ENCODE data around the gene TMEM187.

TMEM187 gene

GRCh38 chrX:154020536-154021115, 48.1 kb downstream of the TMEM187 start:
- H3K27ac Mint-ChIP-seq, result peak overlapping the region; percentile 97
- DNase-seq (no peak), ATAC-seq (peak; percentile 29)
- no peaks in the 10 kb centered on the region for H3K9me3 Mint-ChIP-seq
- H3K4me1 Mint-ChIP-seq, result peaks cover 33% of the 10 kb centered on the region
- H3K27me3 Mint-ChIP-seq, result no peaks in the 10 kb centered on the region
- H3K4me3 Mint-ChIP-seq, result peak overlapping the region; percentile 95

- peaks cover 28% of the 10 kb centered on the region for H3K4me1 Mint-ChIP-seq
- no peaks in the 10 kb centered on the region for H3K9me3 Mint-ChIP-seq
- H3K27me3 Mint-ChIP-seq, result no peaks in the 10 kb centered on the region
- H3K27ac Mint-ChIP-seq, result peak overlapping the region in 1 of 2 donors; percentile 97
- peak overlapping the region; percentile 95 for H3K4me3 Mint-ChIP-seq
- peak in 1 of 2 donors; percentile 20 for DNase-seq
- peak; percentile 27 for ATAC-seq
Measured at GRCh38 chrX:154021131-154021611, 48.6 kb downstream of the TMEM187 start.

- ATAC-seq (no peak), DNase-seq (no peak)
- H3K4me3 Mint-ChIP-seq, result no peak overlapping the region
- no peaks in the 10 kb centered on the region for H3K9me3 Mint-ChIP-seq
- peaks cover 21% of the 10 kb centered on the region for H3K4me1 Mint-ChIP-seq
- H3K27me3 Mint-ChIP-seq, result no peaks in the 10 kb centered on the region
- H3K27ac Mint-ChIP-seq, result no peak overlapping the region
Measured at GRCh38 chrX:154022108-154022507, 49.6 kb downstream of the TMEM187 start.

- DNase-seq (no peak), ATAC-seq (no peak)
- Mint-ChIP-seq H3K4me1 (peaks cover 13% of the 10 kb centered on the region), H3K4me3 (no peak overlapping the region), H3K27ac (peak overlapping the region in 1 of 2 donors; percentile 83), H3K9me3 (no peaks in the 10 kb centered on the region), H3K27me3 (no peaks in the 10 kb centered on the region)
Measured at GRCh38 chrX:154023276-154024000, 50.9 kb downstream of the TMEM187 start.

- no peak for DNase-seq
- Mint-ChIP-seq H3K27me3 (no peaks in the 10 kb centered on the region), H3K27ac (no peak overlapping the region), H3K9me3 (no peaks in the 10 kb centered on the region), H3K4me1 (peaks cover 13% of the 10 kb centered on the region), H3K4me3 (no peak overlapping the region)
- no peak for ATAC-seq
Measured at GRCh38 chrX:154024271-154024670, 51.7 kb downstream of the TMEM187 start.

GRCh38 chrX:154025230-154025629, 52.7 kb downstream of the TMEM187 start:
- H3K9me3 Mint-ChIP-seq, result no peaks in the 10 kb centered on the region
- peaks cover 13% of the 10 kb centered on the region for H3K4me1 Mint-ChIP-seq
- H3K27me3 Mint-ChIP-seq, result no peaks in the 10 kb centered on the region
- no peak for ATAC-seq
- no peak overlapping the region for H3K27ac Mint-ChIP-seq
- no peak overlapping the region for H3K4me3 Mint-ChIP-seq
- no peak for DNase-seq

GRCh38 chrX:154026136-154027021, 53.8 kb downstream of the TMEM187 start:
- no peak for DNase-seq
- no peak for ATAC-seq
- H3K4me1 Mint-ChIP-seq, result peaks cover 2% of the 10 kb centered on the region
- H3K9me3 Mint-ChIP-seq, result no peaks in the 10 kb centered on the region
- H3K27ac Mint-ChIP-seq, result no peak overlapping the region
- H3K27me3 Mint-ChIP-seq, result no peaks in the 10 kb centered on the region
- H3K4me3 Mint-ChIP-seq, result no peak overlapping the region

GRCh38 chrX:154027022-154027402, 54.5 kb downstream of the TMEM187 start:
- Mint-ChIP-seq H3K4me3 (no peak overlapping the region), H3K4me1 (no peaks in the 10 kb centered on the region), H3K9me3 (no peaks in the 10 kb centered on the region), H3K27ac (no peak overlapping the region), H3K27me3 (no peaks in the 10 kb centered on the region)
- no peak for DNase-seq
- no peak for ATAC-seq

GRCh38 chrX:154027986-154028385, 55.4 kb downstream of the TMEM187 start:
- Mint-ChIP-seq H3K27ac (peak overlapping the region in 1 of 2 donors; percentile 26), H3K27me3 (no peaks in the 10 kb centered on the region), H3K4me3 (no peak overlapping the region), H3K9me3 (no peaks in the 10 kb centered on the region), H3K4me1 (no peaks in the 10 kb centered on the region)
- ATAC-seq (no peak), DNase-seq (no peak)

GRCh38 chrX:154028502-154029184, 56.1 kb downstream of the TMEM187 start:
- DNase-seq (no peak), ATAC-seq (no peak)
- Mint-ChIP-seq H3K27me3 (no peaks in the 10 kb centered on the region), H3K9me3 (no peaks in the 10 kb centered on the region), H3K4me1 (no peaks in the 10 kb centered on the region), H3K27ac (no peak overlapping the region), H3K4me3 (no peak overlapping the region)

- no peak for DNase-seq
Measured at GRCh38 chrX:154029439-154029838, 56.9 kb downstream of the TMEM187 start.

GRCh38 chrX:154030266-154030665, 57.7 kb downstream of the TMEM187 start:
- Mint-ChIP-seq H3K4me3 (no peak overlapping the region), H3K27me3 (no peaks in the 10 kb centered on the region), H3K9me3 (no peaks in the 10 kb centered on the region), H3K27ac (no peak overlapping the region), H3K4me1 (no peaks in the 10 kb centered on the region)
- DNase-seq, result no peak
- no peak for ATAC-seq

More at GRCh38 chrX:154029439-154029838, 56.9 kb downstream of the TMEM187 start:
- H3K9me3 Mint-ChIP-seq, result no peaks in the 10 kb centered on the region
- ATAC-seq, result no peak
- H3K4me3 Mint-ChIP-seq, result no peak overlapping the region
- H3K27ac Mint-ChIP-seq, result no peak overlapping the region
- no peaks in the 10 kb centered on the region for H3K27me3 Mint-ChIP-seq
- H3K4me1 Mint-ChIP-seq, result no peaks in the 10 kb centered on the region

- no peak overlapping the region for H3K27ac Mint-ChIP-seq
Measured at GRCh38 chrX:154030715-154031305, 58.3 kb downstream of the TMEM187 start.

GRCh38 chrX:154032160-154032559, 59.6 kb downstream of the TMEM187 start:
- H3K4me3 Mint-ChIP-seq, result no peak overlapping the region
- peaks cover 10% of the 10 kb centered on the region for H3K4me1 Mint-ChIP-seq
- no peak for DNase-seq
- no peaks in the 10 kb centered on the region for H3K27me3 Mint-ChIP-seq
- ATAC-seq, result no peak
- H3K9me3 Mint-ChIP-seq, result no peaks in the 10 kb centered on the region
- H3K27ac Mint-ChIP-seq, result peak overlapping the region in 1 of 2 donors; percentile 59

More at GRCh38 chrX:154030715-154031305, 58.3 kb downstream of the TMEM187 start:
- no peaks in the 10 kb centered on the region for H3K27me3 Mint-ChIP-seq
- H3K4me1 Mint-ChIP-seq, result peaks cover under 1% of the 10 kb centered on the region
- DNase-seq (no peak), ATAC-seq (no peak)
- no peaks in the 10 kb centered on the region for H3K9me3 Mint-ChIP-seq
- H3K4me3 Mint-ChIP-seq, result no peak overlapping the region

- H3K27me3 Mint-ChIP-seq, result no peaks in the 10 kb centered on the region
- no peak overlapping the region for H3K27ac Mint-ChIP-seq
- H3K9me3 Mint-ChIP-seq, result no peaks in the 10 kb centered on the region
- ATAC-seq (no peak), DNase-seq (no peak)
- H3K4me3 Mint-ChIP-seq, result no peak overlapping the region
- peaks cover 10% of the 10 kb centered on the region for H3K4me1 Mint-ChIP-seq
Measured at GRCh38 chrX:154032653-154033052, 60.1 kb downstream of the TMEM187 start.

Measured in stimulated activated naive CD8-positive, alpha-beta T cell treated with anti-CD3 and anti-CD28 coated beads, Interleukin-15, amount 100 ng/mL, for 72 hours (primary cell).